Measurements from ENCODE around the gene CABP4.
A peak's percentile ranks its signal among the peaks of the same experiment; 100 is the strongest.
"Not testable (repeated sequence)": the region's sequence is repeated elsewhere in the genome, so short reads cannot be mapped to it uniquely, and the experiment has no call there.

Gene CABP4

GRCh38 chr11:67418476-67419281 lies 36.5 kb upstream of the CABP4 start:
- DNase-seq (ENCODE audit: low read depth, low spot score) = no peak

GRCh38 chr11:67419325-67420049 lies 35.7 kb upstream of the CABP4 start:
- no peak overlapping the region for H3K27ac ChIP-seq
- no peak for DNase-seq (ENCODE audit: low read depth, low spot score)

More at GRCh38 chr11:67418476-67419281, 36.5 kb upstream of the CABP4 start:
- H3K27ac ChIP-seq = no peak overlapping the region

- no peak for DNase-seq (ENCODE audit: low read depth, low spot score)
- peak overlapping the region; percentile 38 for H3K27ac ChIP-seq
Observed at GRCh38 chr11:67420147-67420645, 35.0 kb upstream of the CABP4 start.

GRCh38 chr11:67420646-67421429 lies 34.3 kb upstream of the CABP4 start:
- H3K27ac ChIP-seq = peak overlapping the region; percentile 38
- DNase-seq (ENCODE audit: low read depth, low spot score) = peak; percentile 33

GRCh38 chr11:67421430-67422031 lies 33.6 kb upstream of the CABP4 start:
- DNase-seq (ENCODE audit: low read depth, low spot score) = no peak

GRCh38 chr11:67422891-67423290 lies 32.3 kb upstream of the CABP4 start:
- peak; percentile 31 for DNase-seq (ENCODE audit: low read depth, low spot score)
- no peak overlapping the region for H3K27ac ChIP-seq

More at GRCh38 chr11:67421430-67422031, 33.6 kb upstream of the CABP4 start:
- no peak overlapping the region for H3K27ac ChIP-seq

- no peak overlapping the region for H3K27ac ChIP-seq
Observed at GRCh38 chr11:67423466-67423865, 31.7 kb upstream of the CABP4 start.

GRCh38 chr11:67423891-67424613 lies 31.1 kb upstream of the CABP4 start:
- no peak for DNase-seq (ENCODE audit: low read depth, low spot score)
- no peak overlapping the region for H3K27ac ChIP-seq

More at GRCh38 chr11:67423466-67423865, 31.7 kb upstream of the CABP4 start:
- DNase-seq (ENCODE audit: low read depth, low spot score) = no peak

GRCh38 chr11:67427364-67427859 lies 27.7 kb upstream of the CABP4 start:
- H3K27ac ChIP-seq = peak overlapping the region; percentile 58
- not testable (repeated sequence) for DNase-seq (ENCODE audit: low read depth, low spot score)

- H3K27ac ChIP-seq = peak within 1 kb of the TSS; percentile 58
- DNase-seq (ENCODE audit: low read depth, low spot score) = peak; percentile 88
Observed at GRCh38 chr11:67428052-67429001, 26.8 kb upstream of the CABP4 start, which contains the start of gene RPS6KB2. RPS6KB2 (plus strand) TSS chr11:67428494; CDS start chr11:67428546, 52 bp downstream.

- no peak for DNase-seq (ENCODE audit: low read depth, low spot score)
- H3K27ac ChIP-seq = peak overlapping the region; percentile 58
Observed at GRCh38 chr11:67429038-67429668, 26.0 kb upstream of the CABP4 start.

GRCh38 chr11:67429722-67430121 lies 25.4 kb upstream of the CABP4 start:
- peak overlapping the region; percentile 58 for H3K27ac ChIP-seq
- DNase-seq (ENCODE audit: low read depth, low spot score) = no peak

- DNase-seq (ENCODE audit: low read depth, low spot score) = no peak
- H3K27ac ChIP-seq = no peak overlapping the region
Observed at GRCh38 chr11:67431346-67432249, 23.6 kb upstream of the CABP4 start.

GRCh38 chr11:67432655-67433349 lies 22.4 kb upstream of the CABP4 start:
- no peak for DNase-seq (ENCODE audit: low read depth, low spot score)
- no peak overlapping the region for H3K27ac ChIP-seq

- H3K27ac ChIP-seq = no peak overlapping the region
- DNase-seq (ENCODE audit: low read depth, low spot score) = no peak
Observed at GRCh38 chr11:67433536-67434394, 21.4 kb upstream of the CABP4 start.
